Stimulated activated CD8-positive, alpha-beta memory T cell treated with anti-CD3 and anti-CD28 coated beads, Interleukin-4, amount 100 ng/mL, for 24 hours (primary cell): ENCODE measurements around the gene HNRNPA2B1.
A peak's percentile ranks its signal among the peaks of the same experiment; 100 is the strongest.
"Not testable (repeated sequence)": the region's sequence is repeated elsewhere in the genome, so short reads cannot be mapped to it uniquely, and the experiment has no call there.

ENCODE experiments used
- DNase-seq: peaks from one replicate; pipeline ENCODE4 v3.0.0-alpha.2; 2020; ENCODE audit warnings: low read depth

The HNRNPA2B1 gene

DNA sequence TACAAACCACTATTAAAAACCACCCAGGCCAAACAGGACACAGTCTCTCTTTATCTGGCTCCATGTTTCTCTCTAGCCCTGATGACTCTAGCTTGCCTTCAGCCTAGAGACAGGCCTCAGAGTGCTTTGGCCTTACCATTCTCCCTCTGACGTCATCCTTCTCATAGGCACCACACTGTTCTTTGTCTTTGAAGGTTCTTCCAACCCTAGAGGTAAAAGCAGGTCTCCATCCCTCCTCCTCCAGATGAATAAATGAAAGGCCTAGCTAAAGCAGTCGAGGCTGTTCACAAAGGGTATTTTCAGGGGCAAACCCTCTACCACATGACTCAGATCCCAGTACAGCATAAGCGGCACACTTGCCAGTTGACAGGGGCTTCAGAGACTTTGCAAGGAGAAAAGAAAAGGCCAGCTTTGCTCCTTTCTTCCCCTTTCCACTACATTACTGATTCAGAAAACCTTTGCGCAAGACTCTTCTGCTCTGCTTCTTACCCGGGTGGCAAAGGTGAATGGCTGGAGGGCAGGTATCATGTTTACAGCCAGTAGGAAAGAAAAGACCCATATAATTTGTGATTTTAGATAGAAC is 33.8 kb downstream of the HNRNPA2B1 start:
- DNase-seq: no peak

GRCh38 chr7:26165950-26166683 is 34.4 kb downstream of the HNRNPA2B1 start:
- no peak for DNase-seq

DNA sequence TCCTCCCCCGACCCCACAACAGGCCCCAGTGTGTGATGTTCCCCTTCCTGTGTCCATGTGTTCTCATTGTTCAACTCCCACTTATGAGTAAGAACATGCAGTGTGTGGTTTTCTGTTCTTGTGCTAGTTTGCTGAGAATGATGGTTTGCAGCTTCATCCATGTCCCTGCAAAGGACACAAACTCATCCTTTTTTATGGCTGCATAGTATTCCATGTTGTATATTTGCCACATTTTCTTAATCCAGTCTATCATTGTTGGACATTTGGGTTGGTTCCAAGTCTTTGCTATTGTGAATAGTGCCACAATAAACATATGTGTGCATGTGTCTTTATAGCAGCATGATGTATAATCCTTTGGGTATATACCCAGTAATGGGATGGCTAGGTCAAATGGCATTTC is 36.7 kb downstream of the HNRNPA2B1 start:
- DNase-seq: not testable (repeated sequence)

GRCh38 chr7:26162431-26162830 is 38.1 kb downstream of the HNRNPA2B1 start:
- DNase-seq: no peak

DNA sequence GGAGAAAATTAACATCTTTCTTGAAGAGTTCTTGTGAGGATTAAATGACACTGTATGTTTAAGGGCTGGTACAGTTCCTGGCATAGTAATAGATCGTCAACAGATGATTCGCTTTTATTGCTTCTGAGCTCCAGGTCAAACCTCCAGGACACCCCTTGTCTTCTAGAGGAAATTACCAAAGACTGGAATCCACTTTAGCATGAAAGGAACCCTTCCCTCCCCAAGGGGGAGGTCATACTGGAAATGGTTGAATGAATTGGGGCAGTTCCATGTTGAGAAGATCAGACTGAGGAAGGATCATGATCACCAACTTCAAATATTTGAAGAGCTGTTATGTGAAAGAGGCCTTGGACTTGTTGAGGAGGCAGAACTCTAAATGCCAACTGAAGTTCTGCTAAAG is 39.6 kb downstream of the HNRNPA2B1 start:
- no peak for DNase-seq

- no peak for DNase-seq
Measured at GRCh38 chr7:26159243-26159642, 41.3 kb downstream of the HNRNPA2B1 start.

GRCh38 chr7:26157520-26158105 is 42.9 kb downstream of the HNRNPA2B1 start:
- DNase-seq: no peak

DNA sequence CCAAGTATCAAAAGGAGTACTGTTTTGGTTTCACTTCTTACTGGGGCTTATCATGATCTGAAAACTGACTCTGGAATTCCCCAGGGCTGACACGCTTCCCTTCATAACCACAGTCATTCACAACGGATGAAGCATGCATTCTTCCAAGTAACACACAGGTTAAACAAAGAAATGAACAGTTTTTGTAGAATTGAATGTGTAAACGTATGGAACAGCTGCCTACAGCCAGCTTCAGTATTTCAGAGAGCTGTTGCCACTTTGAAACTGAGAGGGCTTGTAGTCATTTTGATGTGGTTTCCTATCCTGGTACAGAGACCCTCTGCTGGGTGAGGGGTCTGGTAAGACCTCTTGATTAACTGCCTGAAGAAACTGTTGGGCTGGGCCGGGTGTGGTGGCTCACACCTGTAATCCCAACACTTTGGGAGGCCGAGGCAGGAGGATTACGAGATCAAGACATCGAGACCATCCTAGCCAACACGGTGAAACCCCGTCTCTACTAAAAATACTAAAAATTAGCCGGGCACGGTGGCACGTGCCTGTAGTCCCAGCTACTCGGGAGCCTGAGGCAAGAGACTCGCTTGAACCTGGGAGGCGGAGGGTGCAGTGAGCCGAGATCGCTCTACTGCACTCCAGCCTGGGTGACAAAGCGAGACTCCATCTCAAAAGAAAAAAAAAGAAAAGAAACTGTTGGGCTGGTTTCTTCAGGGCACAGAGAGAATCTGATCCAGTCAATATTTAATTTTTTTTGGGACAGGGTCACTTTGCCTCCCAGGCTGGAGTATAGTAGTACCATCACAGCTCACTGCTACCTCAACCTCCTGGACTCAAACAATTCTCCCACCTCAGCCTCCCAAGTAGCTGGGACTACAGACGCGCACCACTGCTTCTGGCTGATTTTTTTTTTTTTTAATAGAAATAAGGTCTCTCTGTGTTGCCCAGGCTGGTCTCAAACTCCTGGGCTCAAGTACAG is 43.8 kb downstream of the HNRNPA2B1 start:
- DNase-seq: peak; percentile 38

DNA sequence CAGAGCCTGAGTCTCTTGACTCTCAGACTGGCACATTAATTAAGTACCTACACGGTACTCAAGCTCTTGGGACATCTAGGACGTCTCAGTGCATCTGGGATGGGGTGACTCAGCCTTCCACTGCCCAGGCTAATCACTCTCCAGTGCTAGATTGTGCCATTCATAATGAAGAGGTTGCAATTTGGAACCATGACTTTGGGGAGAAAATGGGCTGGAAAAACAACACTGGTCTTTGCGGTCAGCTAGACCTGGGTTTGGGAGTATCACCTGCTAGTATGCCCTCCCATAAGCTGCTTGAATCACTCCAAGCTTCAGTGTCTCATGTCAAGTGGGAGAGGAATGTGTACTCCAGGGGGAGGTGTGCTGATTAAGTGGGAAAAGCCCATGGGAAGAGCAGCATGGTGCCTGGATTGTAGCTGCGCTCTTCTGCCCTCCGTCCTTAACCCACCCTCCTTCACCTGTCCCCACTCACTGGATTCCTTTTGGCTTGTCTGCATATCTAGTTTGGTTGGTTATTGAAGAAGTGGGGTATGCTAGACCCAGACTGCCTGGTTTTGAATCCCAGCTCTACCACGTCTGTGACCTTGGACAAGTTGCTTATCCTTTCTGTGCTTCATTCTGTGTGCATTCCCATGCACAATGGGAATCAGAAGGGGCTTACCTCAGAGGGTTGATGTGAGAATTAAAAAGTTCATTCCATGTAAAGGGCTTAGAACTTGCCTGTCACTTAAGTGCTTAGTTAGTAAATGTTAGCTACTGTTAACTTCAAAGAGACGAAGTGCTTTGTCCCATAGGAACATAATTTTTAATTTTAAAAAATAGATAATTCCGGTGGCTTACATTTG is 44.8 kb downstream of the HNRNPA2B1 start:
- no peak for DNase-seq

GRCh38 chr7:26153823-26154783 is 46.4 kb downstream of the HNRNPA2B1 start:
- DNase-seq: no peak

GRCh38 chr7:26153241-26153822 is 47.2 kb downstream of the HNRNPA2B1 start:
- no peak for DNase-seq

DNA sequence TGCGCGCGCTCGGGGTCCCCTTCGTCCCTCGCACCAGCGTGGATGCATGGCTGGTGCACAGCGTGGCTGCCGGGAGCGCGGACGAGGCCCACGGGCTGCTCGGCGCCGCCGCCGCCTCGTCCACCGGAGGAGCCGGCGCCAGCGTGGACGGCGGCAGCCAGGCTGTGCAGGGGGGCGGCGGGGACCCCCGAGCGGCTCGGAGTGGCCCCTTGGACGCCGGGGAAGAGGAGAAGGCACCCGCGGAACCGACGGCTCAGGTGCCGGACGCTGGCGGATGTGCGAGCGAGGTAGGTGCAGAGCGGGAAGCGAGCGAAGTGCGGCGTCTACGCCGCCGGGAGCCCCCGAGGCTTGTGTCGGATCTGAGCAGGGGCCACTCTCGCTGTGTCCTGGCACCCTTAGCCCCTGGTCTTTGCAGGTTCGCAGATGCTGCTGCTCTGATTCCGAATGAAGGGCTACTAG is 47.7 kb downstream of the HNRNPA2B1 start:
- DNase-seq: peak; percentile 21

DNA sequence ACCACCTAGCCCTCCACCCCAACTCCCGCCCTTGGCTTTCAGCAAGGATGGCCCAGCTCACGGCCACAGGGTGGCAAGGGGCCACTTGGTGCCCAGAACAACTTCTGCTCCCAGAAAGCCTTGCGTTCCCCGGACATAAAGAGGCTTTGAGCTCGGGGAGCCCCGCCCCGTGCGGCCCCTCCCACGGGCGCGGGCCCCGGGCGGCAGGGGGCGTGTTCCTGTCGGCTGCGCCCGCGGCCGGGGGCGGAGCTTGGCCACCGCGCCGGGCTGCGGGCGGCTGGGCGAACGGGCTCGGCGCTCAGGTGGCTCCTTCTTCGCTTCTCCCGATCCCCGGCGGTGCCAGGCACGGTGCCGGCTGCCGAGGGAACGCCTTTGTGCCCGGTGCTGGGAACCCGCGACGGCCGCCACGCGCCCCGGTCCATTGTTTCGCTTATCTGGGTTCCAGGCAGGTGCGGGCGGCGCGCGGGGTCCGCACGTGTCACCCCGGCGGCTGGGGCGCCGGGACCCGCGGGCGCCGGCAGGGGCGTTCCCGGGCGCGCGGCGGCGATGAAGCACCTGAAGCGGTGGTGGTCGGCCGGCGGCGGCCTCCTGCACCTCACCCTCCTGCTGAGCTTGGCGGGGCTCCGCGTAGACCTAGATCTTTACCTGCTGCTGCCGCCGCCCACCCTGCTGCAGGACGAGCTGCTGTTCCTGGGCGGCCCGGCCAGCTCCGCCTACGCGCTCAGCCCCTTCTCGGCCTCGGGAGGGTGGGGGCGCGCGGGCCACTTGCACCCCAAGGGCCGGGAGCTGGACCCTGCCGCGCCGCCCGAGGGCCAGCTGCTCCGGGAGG is 48.4 kb downstream of the HNRNPA2B1 start, which contains the start of gene NFE2L3:
TSS of gene NFE2L3 (plus strand) at position 246 of the 829 bp plus-strand sequence. CDS start at position 547, 301 bp downstream.
- peak; percentile 75 for DNase-seq

DNA sequence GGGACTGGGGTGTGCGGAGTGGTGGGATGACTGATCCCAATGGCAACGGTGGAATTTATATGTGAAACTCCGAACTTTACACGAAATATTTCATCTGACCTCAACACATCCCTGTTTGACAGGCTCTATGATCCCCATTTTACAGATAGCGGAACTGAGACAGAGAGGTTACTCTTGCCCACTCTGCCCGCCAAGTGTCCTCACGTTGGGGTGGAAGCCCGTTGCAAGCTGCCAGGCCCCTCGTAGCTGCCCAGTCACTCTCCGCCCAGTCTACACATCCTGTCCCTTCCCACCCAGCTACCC is 48.9 kb downstream of the HNRNPA2B1 start:
- DNase-seq: no peak

- no peak for DNase-seq
Measured at GRCh38 chr7:26151096-26151495, 49.5 kb downstream of the HNRNPA2B1 start.

DNA sequence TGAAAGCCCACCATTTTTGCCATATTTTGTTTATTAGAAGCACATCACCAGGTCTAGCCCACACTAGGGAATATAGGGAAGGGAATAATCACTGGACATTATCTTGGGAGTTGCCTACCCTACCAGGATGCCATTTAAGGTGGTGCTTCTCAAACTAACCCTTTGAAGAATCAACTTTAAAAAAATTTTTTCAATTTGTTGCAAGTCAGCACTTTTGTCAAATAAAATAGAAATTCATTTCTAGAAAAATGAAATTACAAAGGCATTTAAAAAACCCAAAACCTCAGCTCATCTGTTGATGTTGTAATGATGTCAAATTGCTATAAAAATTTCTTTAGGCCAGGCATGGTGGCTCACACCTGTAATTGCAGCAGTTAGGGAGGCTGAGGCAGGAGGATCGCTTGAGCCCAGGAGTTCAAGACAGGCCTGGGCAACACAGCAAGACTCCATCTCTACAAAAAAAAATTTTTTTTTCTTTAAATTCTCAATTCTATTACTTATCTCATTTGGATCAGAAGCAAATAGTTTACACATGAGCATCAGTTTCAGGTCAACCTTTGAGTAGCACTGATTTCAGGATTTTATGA is 51.1 kb downstream of the HNRNPA2B1 start:
- DNase-seq: no peak

GRCh38 chr7:26148307-26148700 is 52.2 kb downstream of the HNRNPA2B1 start:
- DNase-seq: not testable (repeated sequence)

DNA sequence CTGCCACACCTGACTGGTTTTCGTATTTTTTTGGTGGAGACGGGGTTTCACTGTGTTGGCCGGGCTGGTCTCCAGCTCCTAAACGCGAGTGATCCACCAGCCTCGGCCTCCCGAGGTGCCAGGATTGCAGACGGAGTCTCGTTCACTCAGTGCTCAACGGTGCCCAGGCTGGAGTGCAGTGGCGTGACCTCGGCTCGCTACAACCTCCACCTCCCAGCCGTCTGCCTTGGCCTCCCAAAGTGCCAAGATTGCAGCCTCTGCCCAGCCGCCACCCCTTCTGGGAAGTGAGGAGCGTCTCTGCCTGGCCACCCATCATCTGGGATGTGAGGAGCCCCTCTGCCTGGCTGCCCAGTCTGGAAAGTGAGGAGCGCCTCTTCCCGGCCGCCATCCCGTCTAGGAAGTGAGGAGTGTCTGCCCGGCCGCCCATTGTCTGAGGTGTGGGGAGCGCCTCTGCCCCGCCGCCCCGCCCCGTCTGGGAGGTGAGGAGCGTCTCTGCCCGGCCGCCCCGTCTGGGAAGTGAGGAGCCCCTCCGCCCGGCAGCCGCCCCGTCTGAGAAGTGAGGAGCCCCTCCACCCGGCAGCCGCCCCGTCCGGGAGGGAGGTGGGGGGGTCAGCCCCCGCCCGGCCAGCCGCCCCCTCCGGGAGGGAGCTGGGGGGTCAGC is 52.8 kb downstream of the HNRNPA2B1 start:
- DNase-seq: not testable (repeated sequence)
